Thyroid gland (tissue), 4 donors: ENCODE data around the gene CAMK1D. TPM values are rescaled to one million over a fixed set of nuclear protein-coding genes. Genes with fewer than 3 reads are reported as not detected.

Source experiments
- DNase-seq, 2 donors: peaks; one replicate each; pipeline ENCODE4 v3.0.0-alpha.2; 2019
- H3K27ac ChIP-seq, 3 donors: fragments of 200-600 bp; sonication (generic); 1 replicate in 2 of 3; 2 replicates in 1 of 3; pipeline ENCODE4 v1.5.1; 2016 to 2019; ENCODE audit warnings: mild to moderate bottlenecking in 1 of 3, moderate library complexity in 1 of 3
- H3K27me3 ChIP-seq: fragments of 200-600 bp; sonication (generic); one replicate; pipeline ENCODE4 v1.5.1; 2019
- H3K36me3 ChIP-seq, 2 donors: fragments of 200-600 bp; sonication (generic); one replicate each; pipeline ENCODE4 v1.5.1; 2016 to 2019
- H3K4me1 ChIP-seq, 2 donors: fragments of 200-600 bp; sonication (generic); one replicate each; pipeline ENCODE4 v1.5.1; 2017 to 2019
- H3K4me3 ChIP-seq, 3 donors: fragments of 200-600 bp; sonication (generic); replicated peaks in 1 of 3; 1 replicate in 2 of 3; 2 replicates in 1 of 3; pipeline ENCODE4 v1.5.1; 2016; ENCODE audit warnings: mild to moderate bottlenecking in 1 of 3
- H3K9me3 ChIP-seq: fragments of 200-600 bp; sonication (generic); one replicate; pipeline ENCODE4 v1.5.1; 2017
- POLR2A ChIP-seq, 2 donors: fragments of 450-650 bp; IDR thresholded peaks; one replicate each; pipeline ENCODE4 v1.6.1; 2017; ENCODE audit warnings: antibody characterized with exemption in 2 of 2, mild to moderate bottlenecking in 2 of 2, moderate library complexity in 1 of 2
- WGBS, 2 donors: methylation state at CpG; one replicate each; pipeline ENCODE4 v1.1.5; 2017; 5-methylcytosine and 5-hydroxymethylcytosine counted together
- intact Hi-C: fragments of 100-400 bp; cut with DNase I; formaldehyde crosslinking; loops from one replicate; pipeline ENCODE4 v1.15.1; 2023
- total RNA-seq, 4 donors: library from RNA; depleted of rRNA; stranded (reverse); fragments of >200 nt; gene quantifications; one replicate each; pipeline ENCODE4 v1.2.3, GENCODE V29; 2016
- TF ChIP-seq, protein P1 (sequence below), 6 experiments: fragments of 200-600 bp in 3 of 6; fragments of 450-650 bp in 3 of 6; sonication (generic) in 3 of 6; IDR thresholded peaks; one replicate each; pipeline ENCODE4 v1.5.1; 2016 to 2019; ENCODE audit warnings: antibody characterized with exemption in 6 of 6, mild to moderate bottlenecking in 2 of 6, inconsistent platforms in 1 of 6, moderate library complexity in 1 of 6

CAMK1D gene
- total RNA-seq, 4 donors from 2014 or later, result 12.2 to 29.6 (median 17.4) TPM

- peak overlapping the region in 1 of 3 donors; percentile 6 for H3K27ac ChIP-seq
- peaks cover 0 to 8% of the 10 kb centered on the region in 2 donors for H3K4me1 ChIP-seq
- WGBS, 2 donors, result 59 to 62% methylated on average over 10 of the region's 10 CpGs
- no peak for TF ChIP-seq POLR2A (IDR thresholded peaks at IDR 0.05)
- TF ChIP-seq, protein P1, sequence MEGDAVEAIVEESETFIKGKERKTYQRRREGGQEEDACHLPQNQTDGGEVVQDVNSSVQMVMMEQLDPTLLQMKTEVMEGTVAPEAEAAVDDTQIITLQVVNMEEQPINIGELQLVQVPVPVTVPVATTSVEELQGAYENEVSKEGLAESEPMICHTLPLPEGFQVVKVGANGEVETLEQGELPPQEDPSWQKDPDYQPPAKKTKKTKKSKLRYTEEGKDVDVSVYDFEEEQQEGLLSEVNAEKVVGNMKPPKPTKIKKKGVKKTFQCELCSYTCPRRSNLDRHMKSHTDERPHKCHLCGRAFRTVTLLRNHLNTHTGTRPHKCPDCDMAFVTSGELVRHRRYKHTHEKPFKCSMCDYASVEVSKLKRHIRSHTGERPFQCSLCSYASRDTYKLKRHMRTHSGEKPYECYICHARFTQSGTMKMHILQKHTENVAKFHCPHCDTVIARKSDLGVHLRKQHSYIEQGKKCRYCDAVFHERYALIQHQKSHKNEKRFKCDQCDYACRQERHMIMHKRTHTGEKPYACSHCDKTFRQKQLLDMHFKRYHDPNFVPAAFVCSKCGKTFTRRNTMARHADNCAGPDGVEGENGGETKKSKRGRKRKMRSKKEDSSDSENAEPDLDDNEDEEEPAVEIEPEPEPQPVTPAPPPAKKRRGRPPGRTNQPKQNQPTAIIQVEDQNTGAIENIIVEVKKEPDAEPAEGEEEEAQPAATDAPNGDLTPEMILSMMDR (IDR thresholded peaks at IDR 0.05), result no peak
- no peak overlapping the region for H3K4me3 ChIP-seq
- H3K9me3 ChIP-seq, result no peaks in the 10 kb centered on the region
- H3K36me3 ChIP-seq, result no peaks in the 10 kb centered on the region
- no peaks in the 10 kb centered on the region for H3K27me3 ChIP-seq
- intact Hi-C loops, result no loop called here
- DNase-seq, result peak in 1 of 2 donors; percentile 38
These were observed 341.3 kb downstream of the CAMK1D start for GRCh38 chr10:12690525-12691126.

DNA sequence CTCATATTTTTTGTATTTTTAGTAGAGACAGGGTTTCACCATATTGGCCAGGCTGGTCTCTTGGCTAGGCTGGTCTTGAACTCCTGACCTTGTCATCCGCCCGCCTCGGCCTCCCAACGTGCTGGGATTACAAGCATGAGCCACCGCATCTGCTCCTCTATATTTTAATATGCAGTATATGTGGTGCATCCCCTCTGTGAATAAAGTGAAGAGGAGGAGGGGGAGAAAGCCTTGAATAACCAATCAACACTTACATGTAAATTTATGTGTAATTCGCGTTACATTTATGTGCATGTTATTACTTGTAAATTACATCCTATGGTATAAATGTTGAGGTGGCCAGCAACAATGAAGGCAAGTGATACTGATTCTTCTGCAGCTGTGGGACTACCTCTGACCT, 342.2 kb downstream of the CAMK1D start:
- intact Hi-C loops, result no loop called here
- no peak overlapping the region for H3K4me3 ChIP-seq
- DNase-seq, result no peak
- WGBS, 2 donors, result 94 to 96% methylated on average over 7 of the region's 7 CpGs
- no peak overlapping the region for H3K27ac ChIP-seq
- no peaks in the 10 kb centered on the region for H3K36me3 ChIP-seq
- no peaks in the 10 kb centered on the region for H3K9me3 ChIP-seq
- TF ChIP-seq POLR2A (IDR thresholded peaks at IDR 0.05), result no peak
- TF ChIP-seq, protein P1 (IDR thresholded peaks at IDR 0.05), result no peak
- no peaks in the 10 kb centered on the region for H3K27me3 ChIP-seq
- H3K4me1 ChIP-seq, result peaks cover 0 to 8% of the 10 kb centered on the region in 2 donors

DNA sequence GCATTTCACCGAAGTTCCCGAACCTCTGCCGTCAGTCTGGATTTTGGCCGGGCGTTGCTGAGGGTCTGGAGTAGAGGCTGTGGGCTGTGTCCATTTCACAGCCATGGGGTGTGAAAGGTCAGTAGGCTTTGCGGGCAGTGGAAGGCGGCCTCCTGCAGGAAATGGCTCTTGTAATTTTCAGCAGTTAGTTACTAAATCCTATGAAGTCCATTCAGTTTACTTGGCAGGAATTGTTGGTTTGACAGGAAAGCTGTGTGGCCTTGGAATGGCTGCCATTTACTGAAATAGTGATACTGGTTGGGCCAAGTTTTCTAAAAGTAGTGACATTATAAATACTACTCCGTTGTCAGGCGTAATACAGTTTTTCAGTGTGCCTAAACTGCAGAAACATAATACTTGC, 348.4 kb downstream of the CAMK1D start:
- Histone ChIP-seq H3K4me3 (no peak overlapping the region), H3K27ac (peak overlapping the region in 1 of 3 donors; percentile 40), H3K4me1 (peaks cover 3 to 21% of the 10 kb centered on the region in 2 donors), H3K9me3 (no peaks in the 10 kb centered on the region), H3K27me3 (no peaks in the 10 kb centered on the region), H3K36me3 (no peaks in the 10 kb centered on the region)
- TF ChIP-seq, protein P1 (IDR thresholded peaks at IDR 0.05), result no peak
- no peak for TF ChIP-seq POLR2A (IDR thresholded peaks at IDR 0.05)
- DNase-seq, result no peak
- 85 to 91% methylated on average over 9 of the region's 9 CpGs for WGBS, 2 donors
- intact Hi-C loops, result no loop called here

- H3K4me3 ChIP-seq, result no peak overlapping the region
- no peaks in the 10 kb centered on the region for H3K36me3 ChIP-seq
- no peaks in the 10 kb centered on the region for H3K27me3 ChIP-seq
- H3K4me1 ChIP-seq, result peaks cover 3 to 28% of the 10 kb centered on the region in 2 donors
- intact Hi-C loops, result no loop called here
- H3K9me3 ChIP-seq, result no peaks in the 10 kb centered on the region
- H3K27ac ChIP-seq, result peak overlapping the region in 2 of 3 donors; percentile 57 to 68
- DNase-seq, result no peak
- TF ChIP-seq, protein P1 (IDR thresholded peaks at IDR 0.05), result no peak
- no peak for TF ChIP-seq POLR2A (IDR thresholded peaks at IDR 0.05)
- WGBS, 2 donors, result 66 to 73% methylated on average over 7 of the region's 7 CpGs
These were observed 349.9 kb downstream of the CAMK1D start for GRCh38 chr10:12699258-12699700.

GRCh38 chr10:12699781-12700556, 350.6 kb downstream of the CAMK1D start:
- WGBS, 2 donors, result 92 to 93% methylated on average over 9 of the region's 9 CpGs
- peaks cover 3 to 28% of the 10 kb centered on the region in 2 donors for H3K4me1 ChIP-seq
- DNase-seq, result no peak
- H3K36me3 ChIP-seq, result no peaks in the 10 kb centered on the region
- peak overlapping the region in 2 of 3 donors; percentile 17 to 57 for H3K27ac ChIP-seq
- no peaks in the 10 kb centered on the region for H3K9me3 ChIP-seq
- H3K27me3 ChIP-seq, result no peaks in the 10 kb centered on the region
- TF ChIP-seq POLR2A (IDR thresholded peaks at IDR 0.05), result no peak
- TF ChIP-seq, protein P1 (IDR thresholded peaks at IDR 0.05), result no peak
- intact Hi-C loops, result loop anchor here (10.0 kb wide), 1 partner anchor 205 kb away; no protein-coding TSS in a partner anchor
- no peak overlapping the region for H3K4me3 ChIP-seq
